Smooth muscle cell of the umbilical artery (primary cell): ENCODE measurements around the gene NPS. TPM values are rescaled to one million over a fixed set of nuclear protein-coding genes. Genes with fewer than 3 reads are reported as not detected.

Experiments used
- total RNA-seq: library from RNA; depleted of rRNA; stranded (reverse); fragments of >200 nt; gene quantifications from 2 replicates; pipeline ENCODE4 v1.2.3, GENCODE V29; 2014

The NPS gene, protein sequence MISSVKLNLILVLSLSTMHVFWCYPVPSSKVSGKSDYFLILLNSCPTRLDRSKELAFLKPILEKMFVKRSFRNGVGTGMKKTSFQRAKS
- total RNA-seq, result not detected in 2 replicates

DNA sequence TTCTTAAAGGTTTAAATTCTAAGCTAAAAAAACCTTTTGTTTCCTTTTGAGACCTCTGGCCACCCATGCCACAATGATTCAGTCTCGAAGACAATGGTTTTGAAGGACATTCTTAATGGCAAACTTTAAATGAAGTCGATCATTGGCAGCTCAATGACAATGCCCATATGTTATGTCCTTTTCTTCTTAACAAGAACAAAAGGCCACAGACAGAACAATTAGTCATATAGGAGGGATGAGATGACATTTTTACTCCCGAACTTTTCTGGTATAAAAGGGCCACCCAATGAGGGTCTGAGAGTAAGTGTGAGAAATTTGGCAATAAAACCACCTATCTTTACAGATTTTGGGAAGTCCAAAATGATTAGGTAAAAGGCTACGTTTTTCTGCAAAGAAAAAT is at the start of gene NPS:
TSS of gene NPS (plus strand) at position 301 of the 400 bp plus-strand sequence. CDS start at position 361, 60 bp downstream.

Other genes with a start within 250 kb of the NPS start
- not detected in 2 replicates for gene FOXI2, start 187.9 kb downstream of the NPS start, total RNA-seq